ENCODE results near the gene EHD1.

DNA sequence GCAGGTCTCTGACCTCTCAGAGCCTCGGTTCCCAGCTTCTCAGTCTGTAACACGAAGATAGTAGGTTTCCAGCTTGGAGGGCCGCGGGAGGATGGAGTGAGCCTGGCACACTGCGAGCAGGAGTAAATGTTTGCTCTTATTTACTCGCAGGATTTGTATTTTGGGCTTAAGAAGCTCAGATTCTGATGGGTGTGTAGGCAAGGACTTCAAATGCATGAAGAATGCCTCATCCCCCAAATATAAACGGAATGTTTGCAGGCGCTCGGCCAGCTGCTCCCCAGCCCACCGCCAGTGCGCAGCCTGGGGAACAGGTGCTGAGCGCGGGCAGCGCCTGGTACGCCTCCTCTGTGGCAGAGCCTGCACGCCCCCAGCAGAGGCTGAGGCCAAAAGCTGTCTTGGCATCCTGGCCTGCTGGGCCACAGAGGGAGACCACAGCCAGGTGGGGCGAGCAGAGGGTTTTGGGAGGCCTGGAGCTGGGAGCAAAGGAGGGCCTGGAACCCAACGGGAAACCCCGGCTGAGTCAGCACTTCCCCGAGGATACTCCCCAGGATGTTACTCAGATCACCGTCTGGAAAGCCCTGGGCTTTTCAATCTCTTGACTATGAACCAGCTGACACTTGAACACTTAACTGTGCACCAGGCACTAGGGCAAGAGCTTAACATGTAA is 9.4 kb downstream of the EHD1 start:
- TF ChIP-seq, protein P1, sequence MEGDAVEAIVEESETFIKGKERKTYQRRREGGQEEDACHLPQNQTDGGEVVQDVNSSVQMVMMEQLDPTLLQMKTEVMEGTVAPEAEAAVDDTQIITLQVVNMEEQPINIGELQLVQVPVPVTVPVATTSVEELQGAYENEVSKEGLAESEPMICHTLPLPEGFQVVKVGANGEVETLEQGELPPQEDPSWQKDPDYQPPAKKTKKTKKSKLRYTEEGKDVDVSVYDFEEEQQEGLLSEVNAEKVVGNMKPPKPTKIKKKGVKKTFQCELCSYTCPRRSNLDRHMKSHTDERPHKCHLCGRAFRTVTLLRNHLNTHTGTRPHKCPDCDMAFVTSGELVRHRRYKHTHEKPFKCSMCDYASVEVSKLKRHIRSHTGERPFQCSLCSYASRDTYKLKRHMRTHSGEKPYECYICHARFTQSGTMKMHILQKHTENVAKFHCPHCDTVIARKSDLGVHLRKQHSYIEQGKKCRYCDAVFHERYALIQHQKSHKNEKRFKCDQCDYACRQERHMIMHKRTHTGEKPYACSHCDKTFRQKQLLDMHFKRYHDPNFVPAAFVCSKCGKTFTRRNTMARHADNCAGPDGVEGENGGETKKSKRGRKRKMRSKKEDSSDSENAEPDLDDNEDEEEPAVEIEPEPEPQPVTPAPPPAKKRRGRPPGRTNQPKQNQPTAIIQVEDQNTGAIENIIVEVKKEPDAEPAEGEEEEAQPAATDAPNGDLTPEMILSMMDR (IDR thresholded peaks at IDR 0.05), result no peak
- TF ChIP-seq POLR2A (IDR thresholded peaks at IDR 0.05), result no peak

Measured in testis (tissue), 2 donors.